ENCODE measurements around the gene SURF2. TPM values are rescaled to one million over a fixed set of nuclear protein-coding genes. Genes with fewer than 3 reads are reported as not detected.
A peak's percentile ranks its signal among the peaks of the same experiment; 100 is the strongest.

Gene SURF2
- total RNA-seq, 1 donor from 2014 or later: 4.1 TPM

DNA sequence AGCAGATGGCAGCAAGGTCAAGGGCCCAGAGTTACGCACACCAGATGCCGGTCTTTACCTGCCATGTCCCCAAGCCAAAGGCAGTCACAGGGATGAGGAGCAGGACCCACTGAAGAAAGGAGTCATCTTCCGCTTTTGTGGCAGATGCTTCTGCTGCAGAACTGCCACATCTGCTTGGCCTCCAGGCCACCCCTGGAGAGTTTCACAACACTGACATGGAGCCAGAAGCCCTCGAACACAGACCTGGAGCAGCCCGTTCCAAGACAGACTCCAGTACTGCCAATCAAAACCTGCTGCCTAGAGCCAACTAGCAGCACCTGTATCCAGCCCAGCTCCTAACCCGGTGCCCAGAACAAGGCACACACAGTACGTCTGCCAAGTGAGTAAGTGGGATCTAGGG, 1.6 kb upstream of the SURF2 start:
- DNase-seq: no peak

DNA sequence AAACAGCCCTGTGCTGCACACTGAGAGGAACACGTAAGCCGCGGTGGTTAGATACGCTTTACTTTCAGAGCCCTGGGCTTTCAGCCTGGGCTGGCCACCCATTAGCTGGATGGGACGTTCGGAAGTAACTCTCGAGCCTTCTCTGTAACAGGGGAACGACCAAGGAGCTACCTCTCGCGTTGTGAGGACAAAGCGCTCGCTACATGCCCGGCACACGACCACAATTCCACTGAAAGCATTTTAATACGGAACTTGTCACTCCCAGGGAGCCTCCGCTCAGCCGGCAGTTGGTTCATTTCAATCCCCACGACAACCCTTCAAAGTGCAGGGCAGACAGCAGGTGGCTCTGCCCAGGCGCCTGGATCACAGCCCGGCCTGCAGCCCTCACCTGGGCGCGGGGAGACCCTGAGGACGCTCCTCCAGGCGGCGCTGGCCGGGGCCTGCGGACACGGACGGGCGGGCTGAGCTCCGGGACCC, 431 bp upstream of the SURF2 start:
- DNase-seq: no peak

DNA sequence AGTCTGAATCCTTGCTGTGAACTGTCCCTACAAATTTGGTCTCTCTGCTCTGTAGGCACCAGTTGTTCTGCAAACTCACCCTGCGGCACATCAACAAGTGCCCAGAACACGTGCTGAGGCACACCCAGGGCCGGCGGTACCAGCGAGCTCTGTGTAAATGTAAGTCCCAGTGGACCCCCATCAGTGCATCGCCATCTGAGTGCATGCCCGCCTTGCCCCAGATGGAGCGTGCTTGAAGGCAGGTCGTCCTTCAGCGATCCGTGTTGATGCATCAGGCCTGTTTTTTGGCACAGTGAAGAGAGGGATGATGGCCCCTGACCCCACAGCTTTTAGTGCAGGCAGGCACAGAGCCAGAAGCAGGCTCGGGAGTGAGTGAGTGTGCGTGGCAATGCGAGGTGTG, 1.3 kb downstream of the SURF2 start:
- no peak for DNase-seq

DNA sequence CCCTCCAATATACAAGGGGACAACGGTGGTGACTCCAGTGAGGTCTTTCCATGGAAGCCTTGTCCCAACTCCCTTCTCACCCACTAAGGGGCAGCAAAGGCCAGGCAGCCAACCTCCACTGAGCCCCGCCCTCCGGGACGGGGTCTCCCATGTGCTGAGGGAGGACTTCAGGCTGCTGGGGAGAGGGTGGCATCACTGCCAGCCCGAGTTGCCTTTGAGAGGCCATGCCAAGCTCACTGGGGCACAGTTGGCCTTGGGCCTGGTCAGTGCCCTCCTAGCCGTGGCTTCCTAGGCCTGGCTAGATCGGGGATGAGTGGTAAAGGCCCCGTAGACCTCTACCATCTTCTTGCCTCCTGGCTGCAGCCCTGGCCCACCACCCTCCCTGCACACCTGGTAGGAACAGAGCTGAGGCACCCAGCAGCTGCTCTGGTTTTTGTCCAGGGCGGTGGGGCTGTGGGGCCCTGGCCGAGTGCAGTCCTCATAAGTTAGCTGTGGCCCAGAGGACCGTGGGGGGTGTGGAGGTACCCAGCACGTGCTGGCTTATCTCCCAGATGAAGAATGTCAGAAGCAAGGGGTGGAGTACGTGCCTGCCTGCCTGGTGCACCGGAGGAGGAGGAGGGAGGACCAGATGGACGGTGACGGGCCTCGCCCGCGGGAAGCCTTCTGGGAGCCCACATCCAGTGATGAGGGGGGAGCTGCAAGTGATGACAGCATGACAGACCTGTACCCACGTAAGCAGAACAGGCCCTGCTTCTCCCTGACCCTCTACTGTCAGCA, 3.2 kb downstream of the SURF2 start:
- peak; percentile 47 for DNase-seq

DNA sequence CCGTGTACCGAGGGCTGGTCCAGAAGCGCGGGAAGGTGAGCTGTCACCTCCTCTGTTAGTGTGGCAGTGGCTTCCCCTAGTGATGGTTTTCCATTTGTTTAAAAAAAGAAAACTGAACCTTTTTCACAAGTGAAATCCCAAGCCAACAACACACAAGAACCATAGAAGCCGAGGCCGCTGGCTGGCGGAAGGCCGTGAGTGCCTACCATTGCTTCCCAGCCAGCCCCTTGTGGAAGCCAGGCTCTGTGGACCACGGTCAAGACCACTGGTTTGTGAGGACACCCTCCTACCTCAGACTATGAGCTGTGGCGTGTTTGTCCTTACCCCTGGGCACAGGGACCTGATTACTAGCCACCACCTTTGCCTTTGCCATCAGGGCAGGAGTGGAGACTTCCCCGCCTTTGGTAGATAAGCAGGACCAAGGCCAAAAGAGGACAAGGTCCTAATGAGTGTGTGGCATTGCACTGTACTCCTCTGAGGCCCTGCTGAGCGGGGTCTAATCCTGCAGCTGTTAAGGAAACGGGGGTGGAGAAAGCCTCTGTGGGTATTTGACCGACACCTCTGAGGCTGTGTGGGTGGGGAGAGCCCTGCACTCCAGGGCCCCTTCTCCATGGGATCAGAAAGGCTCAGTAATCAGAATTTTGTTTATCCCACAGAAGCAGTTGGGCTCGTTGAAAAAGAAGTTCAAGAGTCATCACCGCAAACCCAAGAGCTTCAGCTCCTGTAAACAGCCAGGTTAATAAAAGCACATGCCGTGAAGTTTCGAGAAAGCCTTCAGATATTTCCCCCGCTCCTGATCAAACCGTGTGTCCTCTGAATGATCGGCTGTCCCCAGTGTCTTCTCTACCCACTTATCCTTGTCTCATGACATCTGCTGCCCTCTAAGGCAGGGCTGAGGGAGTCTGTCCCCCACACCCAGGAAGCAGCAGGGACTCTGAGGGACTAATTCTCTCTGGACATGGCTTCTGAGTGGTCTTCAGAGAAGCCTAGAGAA, 4.3 kb downstream of the SURF2 start:
- DNase-seq: peak; percentile 53

DNA sequence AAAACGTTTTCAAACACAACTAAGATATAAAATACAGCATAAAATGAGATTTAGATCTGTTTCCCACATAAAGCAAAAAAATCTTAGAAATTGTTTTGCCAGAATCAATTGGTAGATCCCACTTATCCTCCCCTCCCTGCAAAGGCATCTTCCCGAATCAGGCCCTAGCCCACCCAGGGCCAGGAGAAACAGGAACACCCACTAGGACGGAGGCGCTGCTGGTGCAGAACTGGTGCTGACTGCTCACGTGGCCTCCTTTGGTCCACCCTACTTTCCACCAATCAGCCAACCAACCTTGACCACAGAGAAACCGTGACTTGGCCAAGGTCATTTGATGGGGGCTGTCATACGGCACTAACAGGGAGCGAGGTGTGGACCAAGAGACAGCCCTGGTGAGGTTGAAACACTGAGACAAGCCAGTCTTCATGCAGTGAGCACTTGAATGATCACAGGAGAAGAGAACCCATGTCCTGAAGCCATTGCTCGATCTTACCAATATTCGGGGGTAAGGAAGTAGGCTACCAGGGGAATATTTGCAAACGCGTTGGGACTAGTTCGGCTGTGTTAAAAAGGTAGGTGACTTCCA, 5.2 kb downstream of the SURF2 start:
- DNase-seq: no peak

DNA sequence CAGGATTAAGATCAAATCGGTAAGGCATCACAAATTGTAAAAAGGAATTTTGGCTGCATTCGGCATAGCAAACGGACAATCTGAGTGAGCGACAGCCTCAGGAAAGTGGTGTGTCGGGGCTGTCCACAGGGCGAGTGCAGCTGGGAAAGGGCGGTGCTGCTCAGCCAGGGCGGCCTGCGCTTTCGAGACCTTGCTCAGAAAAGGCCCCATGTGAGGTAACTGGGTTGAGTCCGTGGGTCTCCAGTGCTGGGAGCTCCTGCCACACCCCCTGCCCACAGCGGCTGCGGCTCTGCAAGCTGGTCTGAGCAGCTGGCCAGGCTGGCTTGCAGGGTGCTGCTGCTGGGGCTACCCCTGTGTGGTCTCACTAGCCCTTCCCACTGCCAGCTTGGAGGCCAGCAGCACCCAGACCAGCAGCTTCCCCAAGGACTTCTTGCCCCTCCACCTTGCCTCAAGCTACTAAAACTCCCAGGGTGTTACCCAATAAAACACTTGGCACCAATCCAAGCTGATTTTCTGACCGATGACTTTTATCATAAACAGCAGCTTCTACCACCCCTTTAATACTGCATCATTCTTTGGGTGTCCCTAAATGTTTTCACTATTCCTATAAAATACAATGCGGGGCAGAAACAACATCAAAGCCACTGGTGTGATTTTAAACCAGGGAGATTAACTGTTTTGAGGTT, 6.2 kb downstream of the SURF2 start:
- DNase-seq: no peak

DNA sequence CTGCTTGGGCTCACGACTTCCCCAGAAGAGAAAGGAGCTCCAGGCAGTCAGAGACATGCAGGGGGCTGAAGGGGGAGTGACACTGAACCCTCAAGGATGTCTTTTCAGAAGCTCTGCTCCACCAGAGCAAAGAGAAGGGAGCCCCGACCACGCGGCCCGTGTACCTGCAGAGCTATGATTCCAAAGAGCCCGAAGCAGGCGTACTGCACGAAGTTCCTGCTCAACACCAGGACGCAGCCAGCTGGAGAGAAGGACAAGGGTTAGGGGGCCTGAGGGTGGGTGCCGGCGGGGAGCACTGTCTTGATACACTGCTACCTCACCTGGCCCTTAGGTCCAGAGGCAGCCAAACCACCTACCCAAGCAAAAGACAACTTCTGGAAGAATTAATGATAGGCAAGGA, 10.1 kb downstream of the SURF2 start:
- DNase-seq: no peak

DNA sequence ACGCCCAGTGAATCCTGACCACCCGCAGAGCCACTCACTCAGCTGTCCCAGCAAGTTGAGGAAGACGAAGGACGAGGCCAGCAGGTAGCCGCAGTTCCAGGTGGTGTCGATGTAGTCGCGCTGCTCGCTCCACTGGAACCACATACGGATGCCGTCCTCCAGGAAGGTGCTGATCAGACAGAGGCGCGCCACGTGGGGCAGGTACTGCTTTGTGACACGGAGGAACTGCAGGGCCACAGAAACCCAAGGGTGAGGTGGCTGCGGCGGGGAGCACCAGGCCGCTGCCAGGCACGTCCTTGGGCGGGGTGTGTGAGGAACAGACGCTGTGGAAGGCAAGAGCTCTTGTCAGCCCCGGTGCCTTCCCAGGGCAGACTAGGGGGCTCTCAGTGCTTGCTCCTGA, 10.9 kb downstream of the SURF2 start:
- no peak for DNase-seq

DNA sequence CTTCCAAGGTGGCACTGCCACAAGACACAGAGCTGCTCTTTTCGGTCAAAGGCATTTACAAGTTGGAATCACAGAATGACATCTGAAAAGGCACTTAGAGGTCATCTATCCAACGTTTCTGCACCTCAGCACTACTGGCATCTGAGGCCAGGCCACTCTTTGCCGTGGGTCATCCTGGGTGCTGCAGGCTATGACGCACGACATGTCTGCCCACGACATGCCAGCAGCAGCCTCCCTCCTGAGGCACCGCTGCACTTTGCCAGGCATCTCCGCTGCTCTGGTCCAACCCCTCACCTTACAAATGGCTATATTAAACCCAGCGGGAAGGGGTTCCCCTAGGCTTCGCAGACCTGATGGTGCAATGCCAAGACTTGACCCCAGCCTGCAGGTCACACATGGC, 11.4 kb downstream of the SURF2 start:
- no peak for DNase-seq

DNA sequence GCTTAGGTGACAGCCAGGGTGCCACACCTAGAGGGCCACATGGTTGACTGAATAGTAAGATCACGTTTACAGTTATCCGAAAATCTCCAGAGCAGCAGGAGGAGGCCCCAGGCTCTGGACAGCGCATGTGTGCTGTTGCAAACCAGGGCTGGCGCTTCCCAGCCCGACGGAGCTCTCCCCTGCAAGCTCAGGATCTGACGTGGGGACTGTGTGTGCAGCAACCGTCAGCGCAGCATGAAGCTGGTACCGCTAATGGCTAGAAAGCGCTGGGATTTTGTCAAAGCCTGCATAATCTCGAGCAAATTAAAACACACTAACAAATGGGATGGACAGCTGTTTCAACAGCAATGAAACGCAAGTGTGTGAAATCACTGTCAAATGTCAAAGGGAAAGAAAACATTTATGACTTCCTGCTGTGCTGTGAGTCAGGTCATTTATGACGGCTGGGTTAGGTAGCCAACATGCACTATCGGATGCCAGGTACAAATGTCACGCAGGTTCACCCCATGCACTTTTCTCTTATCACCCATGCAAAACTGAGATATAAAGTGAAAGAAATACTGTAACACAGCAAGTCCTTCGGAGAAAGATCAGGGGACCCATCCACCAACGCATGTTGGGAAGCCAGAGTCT, 12.0 kb downstream of the SURF2 start:
- no peak for DNase-seq

DNA sequence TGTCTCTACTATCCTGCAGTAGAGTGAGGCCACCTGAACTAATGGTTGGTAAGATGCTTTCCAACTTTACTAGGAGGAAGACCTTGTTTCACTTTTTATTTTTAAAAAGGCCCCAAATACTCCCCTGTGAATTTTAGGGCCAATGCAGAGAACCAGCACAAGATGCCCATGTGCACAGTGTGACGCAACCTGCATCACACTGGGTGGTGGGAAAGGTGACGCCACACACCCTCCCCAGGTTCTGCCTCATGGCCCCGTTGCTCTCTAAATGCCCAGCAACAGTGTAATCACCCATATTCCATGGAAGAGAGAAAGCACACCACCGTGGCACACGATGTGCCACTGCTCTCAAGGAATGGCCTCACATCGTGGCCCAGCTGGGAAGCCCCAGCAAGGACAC, 13.1 kb downstream of the SURF2 start:
- no peak for DNase-seq

DNA sequence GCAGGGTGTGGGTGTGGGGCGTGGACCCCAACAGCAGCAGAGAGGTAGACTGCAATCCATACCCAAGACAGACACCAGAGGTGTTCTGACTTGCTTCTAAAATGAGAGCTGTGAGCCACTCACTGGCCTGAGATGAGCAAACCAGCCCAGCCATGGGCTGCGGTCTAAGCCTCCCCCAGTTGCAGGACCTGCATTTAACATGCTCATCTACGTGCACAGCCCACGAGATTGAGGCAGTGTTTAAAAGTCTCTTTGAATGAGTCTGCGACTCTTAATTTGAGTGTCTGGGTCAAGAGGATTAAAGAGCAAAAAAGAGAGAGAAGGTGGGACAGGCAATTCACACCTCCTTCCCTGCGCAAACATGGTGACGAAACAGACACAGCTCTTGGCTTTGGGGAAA, 13.6 kb downstream of the SURF2 start:
- no peak for DNase-seq

DNA sequence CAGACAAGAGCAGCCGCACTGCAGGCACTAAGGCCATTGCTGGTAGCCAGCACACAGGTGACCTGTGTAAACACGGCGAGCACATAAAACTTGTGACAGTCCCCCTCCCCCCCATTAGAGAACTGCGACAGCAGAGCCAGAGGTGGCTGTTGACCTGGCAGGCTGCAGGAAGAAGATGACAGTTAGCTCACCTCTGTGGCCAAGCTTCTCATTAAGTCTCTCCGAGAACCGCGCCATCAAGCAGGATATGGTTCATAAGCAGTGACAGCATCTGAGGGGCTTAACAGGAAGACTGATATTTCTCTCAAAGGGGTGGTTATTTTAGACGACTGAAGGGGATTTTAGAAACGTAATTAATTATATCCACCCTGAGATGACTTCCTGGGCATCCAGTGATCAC, 14.3 kb downstream of the SURF2 start:
- no peak for DNase-seq

DNA sequence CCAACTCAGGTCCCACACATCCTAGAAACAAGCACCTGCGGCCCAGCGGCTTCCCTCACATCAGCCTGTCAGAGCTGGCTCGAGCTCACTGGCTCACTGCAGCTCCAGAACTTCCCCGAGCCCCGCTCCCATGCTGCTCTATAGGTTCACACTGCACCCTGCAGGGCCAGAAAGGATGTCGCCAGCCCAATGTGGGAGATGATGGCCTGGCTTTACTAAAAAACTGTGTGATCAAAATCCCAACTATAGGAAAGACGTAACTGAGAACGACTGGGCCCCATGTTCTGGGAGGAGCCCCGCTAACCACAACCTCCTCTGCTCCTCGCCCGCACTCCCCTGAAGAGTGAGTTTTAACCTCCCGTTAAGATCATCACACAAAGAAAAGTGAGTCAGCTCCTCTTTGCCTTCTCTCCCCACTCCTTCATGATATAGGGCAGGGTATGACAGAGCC, 14.9 kb downstream of the SURF2 start:
- no peak for DNase-seq

DNA sequence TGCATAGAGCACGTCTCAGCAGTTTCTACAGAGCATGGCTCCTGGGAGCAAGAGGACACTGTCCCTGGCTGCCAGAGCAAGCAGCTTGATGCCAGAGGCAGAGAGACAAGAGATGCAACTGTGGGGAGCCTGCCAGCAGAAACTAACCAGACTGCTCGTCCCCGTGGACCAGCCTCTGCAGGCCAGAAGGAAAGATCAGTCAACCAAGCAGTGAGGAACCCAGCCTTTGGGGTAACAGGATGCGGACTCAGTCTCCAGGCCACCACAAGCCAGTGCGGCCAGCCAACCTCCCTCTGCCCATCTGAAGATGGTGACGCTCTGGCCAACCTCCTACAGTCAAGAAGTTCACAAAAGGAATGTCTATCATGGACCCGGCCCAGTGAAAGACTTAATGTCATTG, 15.8 kb downstream of the SURF2 start:
- no peak for DNase-seq

DNA sequence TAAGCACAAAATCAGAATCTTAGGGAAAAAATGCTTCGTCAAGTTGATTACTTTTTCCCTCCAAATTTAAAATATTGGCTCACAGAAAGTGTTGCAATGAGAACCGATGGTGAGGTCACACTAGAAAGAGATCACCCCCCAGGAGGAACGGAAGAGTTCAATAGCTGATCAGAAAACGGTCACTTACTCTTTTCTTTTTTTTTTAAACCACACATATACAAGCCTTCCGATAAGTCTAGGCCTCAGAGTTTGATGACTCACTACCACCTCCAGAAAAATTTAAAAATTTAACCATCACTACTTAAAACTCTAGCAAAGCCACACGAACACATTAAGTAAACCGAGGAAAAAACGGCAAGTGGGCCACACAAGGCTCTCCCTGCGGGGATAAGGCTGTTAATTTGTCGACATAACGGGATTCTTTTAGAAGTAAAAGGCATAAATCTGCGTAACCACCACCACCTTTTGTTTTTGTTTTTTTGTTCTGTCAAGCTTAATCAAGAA, 18.3 kb downstream of the SURF2 start:
- no peak for DNase-seq

DNA sequence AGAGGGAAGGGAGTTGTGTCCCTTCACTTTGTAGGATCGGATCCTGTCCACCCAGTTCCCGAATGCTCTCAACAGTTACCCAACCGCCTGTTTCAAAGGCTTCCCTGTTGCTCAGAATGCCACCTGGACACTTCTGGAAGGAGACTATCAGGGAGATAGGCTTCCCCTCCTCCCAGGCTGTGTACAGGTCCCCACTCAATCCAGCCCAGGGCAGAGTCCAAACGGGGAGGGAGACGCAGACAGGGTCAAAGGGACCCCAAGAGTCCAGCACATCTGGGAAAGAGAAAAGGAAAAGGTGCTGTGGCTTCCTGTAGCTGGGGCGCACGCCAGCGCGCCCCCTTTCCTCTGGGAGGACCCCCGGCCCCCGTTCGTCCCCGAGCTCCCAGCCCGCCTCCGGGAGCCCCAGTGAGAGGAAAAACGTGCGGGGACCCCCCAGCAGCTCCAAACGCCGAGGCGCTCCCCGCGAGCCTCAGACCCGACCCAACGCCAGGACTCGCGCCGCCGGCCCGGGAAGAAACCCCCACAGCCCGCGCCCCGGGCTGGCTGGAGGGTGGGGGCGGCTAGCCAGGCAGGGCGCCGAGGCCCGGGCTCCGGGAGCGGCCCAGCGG, 18.9 kb downstream of the SURF2 start:
- DNase-seq: peak; percentile 33

DNA sequence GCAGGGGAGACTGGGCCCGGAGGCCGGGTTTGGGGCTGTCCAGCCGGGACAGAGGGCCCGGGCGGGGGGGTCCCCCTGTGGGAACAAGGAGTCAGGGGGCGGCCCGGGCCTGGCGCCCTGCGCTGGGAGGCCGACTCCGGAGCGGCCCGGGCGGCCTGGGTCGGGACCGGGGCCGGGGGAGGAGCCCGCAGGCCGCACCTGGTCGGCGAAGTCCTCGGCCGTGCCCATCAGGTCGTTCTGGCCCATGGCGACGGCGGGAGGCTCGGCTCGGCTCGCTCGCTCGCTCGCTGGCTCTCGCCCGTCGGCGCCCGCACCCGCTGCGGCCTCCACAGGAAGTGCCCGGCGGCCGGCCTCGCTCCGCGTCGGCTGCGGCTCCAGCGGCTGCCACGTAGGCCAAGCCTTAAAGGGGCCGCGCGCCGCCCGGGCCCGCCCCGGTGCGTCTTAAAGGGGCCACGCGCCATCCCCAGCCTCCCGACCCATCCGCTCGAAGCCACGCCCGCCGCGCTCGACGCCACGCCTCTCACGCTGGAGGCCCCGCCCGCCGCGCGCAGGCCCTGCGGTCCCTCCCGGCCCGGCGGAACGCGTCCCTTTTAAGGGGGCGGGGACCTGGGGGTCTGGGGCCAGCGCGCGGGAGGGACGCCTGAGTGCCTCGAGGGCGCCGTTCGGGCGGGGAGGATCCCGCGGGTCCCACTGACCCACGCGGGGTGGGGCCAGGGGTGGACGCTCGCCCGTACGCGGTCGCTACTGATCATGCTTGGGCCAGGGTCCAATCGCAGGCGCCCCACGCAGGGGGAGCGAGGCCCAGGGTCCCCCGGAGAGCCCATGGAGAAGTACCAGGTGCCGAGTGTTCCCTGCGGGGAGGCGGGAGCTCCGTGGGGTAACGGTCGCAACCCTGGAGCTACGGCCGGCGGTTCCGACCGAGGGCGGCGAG, 19.6 kb downstream of the SURF2 start, which contains the start of the genes STKLD1 and SURF4:
Gene STKLD1 (plus strand): TSS at position 643 of the 931 bp plus-strand sequence. CDS start 108 bp downstream, at position 751.
Gene SURF4 (minus strand): TSS at position 337 of the 931 bp plus-strand sequence. CDS start 91 bp downstream, at position 246.
- peak; percentile 99 for DNase-seq
